Subcutaneous adipose tissue (tissue), 4 donors: Measurements from ENCODE around the gene ADPRM. TPM values are rescaled to one million over a fixed set of nuclear protein-coding genes. Genes with fewer than 3 reads are reported as not detected.

Experiments
- CTCF ChIP-seq: fragments of 450-650 bp; IDR thresholded peaks from one replicate; pipeline ENCODE4 v1.5.1; 2016; ENCODE audit warnings: low read depth, mild to moderate bottlenecking, control low read depth, antibody characterized with exemption, moderate library complexity
- total RNA-seq, 4 donors: library from RNA; depleted of rRNA; stranded (reverse); fragments of >200 nt; gene quantifications; one replicate each; pipeline ENCODE4 v1.1.0, GENCODE V29; 2016

The ADPRM gene
- total RNA-seq, 4 donors from 2014 or later: 13.4 to 20.5 (median 16.2) TPM

GRCh38 chr17:10726196-10726595 is 28.8 kb downstream of the ADPRM start:
- TF ChIP-seq CTCF: no peak

- no peak for TF ChIP-seq CTCF
Measured at GRCh38 chr17:10727192-10727591, 29.8 kb downstream of the ADPRM start.

- no peak for TF ChIP-seq CTCF
Measured at GRCh38 chr17:10728331-10728892, 31.0 kb downstream of the ADPRM start.

GRCh38 chr17:10729334-10730193 is 32.2 kb downstream of the ADPRM start, which contains the start of gene TMEM220:
Gene TMEM220 (minus strand): TSS chr17:10730023. CDS start chr17:10729851, 172 bp downstream.
- TF ChIP-seq CTCF: no peak

GRCh38 chr17:10731408-10731879 is 34.0 kb downstream of the ADPRM start:
- no peak for TF ChIP-seq CTCF

- no peak for TF ChIP-seq CTCF
Measured at GRCh38 chr17:10733666-10734065, 36.3 kb downstream of the ADPRM start.

- TF ChIP-seq CTCF: no peak
Measured at GRCh38 chr17:10735251-10735650, 37.9 kb downstream of the ADPRM start.
